SK-N-MC (cell line): ENCODE results near the gene GLG1.

Experiments used
- DNase-seq: peaks from one replicate; pipeline ENCODE4 v3.0.0-alpha.2; 2011; ENCODE audit warnings: low read depth, low spot score
- H3K27ac ChIP-seq: fragments of 200-600 bp; sonication (generic); 2 replicates; pipeline ENCODE4 v1.5.1; 2016; ENCODE audit warnings: mixed run types
- H3K36me3 ChIP-seq: fragments of 200-600 bp; sonication (generic); 2 replicates; pipeline ENCODE4 v1.6.1; 2017; ENCODE audit warnings: antibody characterized with exemption, low read length, mixed read lengths; ENCODE audit not compliant: insufficient read depth
- H3K4me3 ChIP-seq: fragments of 200-600 bp; sonication (generic); 2 replicates; pipeline ENCODE4 v1.5.1; 2016
- H3K9ac ChIP-seq: fragments of 200-600 bp; sonication (generic); 2 replicates; pipeline ENCODE4 v1.8.0; 2017; ENCODE audit warnings: mixed run types, mixed read lengths; ENCODE audit not compliant: insufficient read length
- H3K9me3 ChIP-seq: fragments of 200-600 bp; sonication (generic); 2 replicates; pipeline ENCODE4 v1.6.1; 2017; ENCODE audit warnings: low read depth, mild to moderate bottlenecking, antibody characterized with exemption, low read length, moderate library complexity, mixed read lengths
- EZH2 ChIP-seq: fragments of 200-600 bp; sonication (generic); IDR thresholded peaks from one replicate; pipeline ENCODE4 v1.6.1; 2017; ENCODE audit warnings: antibody characterized with exemption
- FOXP2 ChIP-seq: optimal IDR thresholded peaks from 2 replicates; pipeline ENCODE3; 2011; ENCODE audit warnings: mild to moderate bottlenecking, moderate library complexity; ENCODE audit not compliant: insufficient read depth; ENCODE audit errors: extremely low read length, control extremely low read depth
- POLR2AphosphoS5 ChIP-seq: IDR thresholded peaks from 2 replicates; pipeline ENCODE4 v1.6.1; 2012; ENCODE audit warnings: mild to moderate bottlenecking, low read depth, low read length, borderline replicate concordance

GLG1 gene

DNA sequence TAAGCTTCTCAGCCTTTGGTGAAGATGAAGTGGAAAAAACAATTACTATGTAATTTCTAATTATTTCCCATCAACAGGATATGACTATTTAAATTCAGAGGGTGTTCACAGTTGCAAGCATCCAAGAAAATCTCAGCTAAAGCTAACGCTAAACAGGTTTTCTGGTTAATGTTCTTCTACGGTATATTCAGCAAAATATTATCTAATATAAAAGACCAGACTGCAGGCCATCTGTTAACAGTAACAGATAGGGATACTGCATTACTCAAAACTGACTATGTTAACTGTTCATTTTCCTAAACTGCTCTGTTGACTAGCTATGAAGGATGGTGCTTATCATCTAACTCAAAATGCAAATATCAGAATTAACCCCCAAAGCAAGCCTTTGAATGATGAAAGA is 32.8 kb downstream of the GLG1 start:
- Histone ChIP-seq H3K9me3 (no peaks in the 10 kb centered on the region), H3K27ac (peak overlapping the region; percentile 67), H3K36me3 (no peaks in the 10 kb centered on the region), H3K4me3 (no peak overlapping the region), H3K9ac (no peak overlapping the region)
- no peak for DNase-seq
- TF ChIP-seq POLR2AphosphoS5 (no peak), FOXP2 (no peak), EZH2 (no peak)

DNA sequence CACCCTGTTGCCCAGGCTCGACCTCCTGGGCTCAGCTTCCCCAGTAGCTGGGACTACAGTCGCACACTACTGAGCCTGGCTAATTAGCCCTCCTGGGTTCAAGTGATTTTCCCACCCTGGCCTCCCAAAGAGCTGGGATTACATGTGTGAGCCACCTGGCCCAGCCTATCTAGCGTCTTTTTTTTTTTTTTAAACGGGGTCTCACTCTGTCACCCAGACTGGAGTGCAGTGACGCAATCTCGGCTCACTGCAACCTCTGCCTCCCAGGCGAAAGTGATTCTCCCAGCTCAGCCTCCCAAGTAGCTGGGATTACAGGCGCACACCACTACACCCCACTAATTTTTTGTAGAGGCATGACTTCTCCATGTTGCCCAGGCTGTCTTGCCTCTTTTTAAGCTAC is 33.3 kb downstream of the GLG1 start:
- H3K36me3 ChIP-seq = no peaks in the 10 kb centered on the region
- no peak for DNase-seq
- H3K4me3 ChIP-seq = no peak overlapping the region
- TF ChIP-seq FOXP2 = no peak
- no peak for TF ChIP-seq EZH2
- no peak for TF ChIP-seq POLR2AphosphoS5
- no peak overlapping the region for H3K9ac ChIP-seq
- no peaks in the 10 kb centered on the region for H3K9me3 ChIP-seq
- peak overlapping the region; percentile 67 for H3K27ac ChIP-seq

DNA sequence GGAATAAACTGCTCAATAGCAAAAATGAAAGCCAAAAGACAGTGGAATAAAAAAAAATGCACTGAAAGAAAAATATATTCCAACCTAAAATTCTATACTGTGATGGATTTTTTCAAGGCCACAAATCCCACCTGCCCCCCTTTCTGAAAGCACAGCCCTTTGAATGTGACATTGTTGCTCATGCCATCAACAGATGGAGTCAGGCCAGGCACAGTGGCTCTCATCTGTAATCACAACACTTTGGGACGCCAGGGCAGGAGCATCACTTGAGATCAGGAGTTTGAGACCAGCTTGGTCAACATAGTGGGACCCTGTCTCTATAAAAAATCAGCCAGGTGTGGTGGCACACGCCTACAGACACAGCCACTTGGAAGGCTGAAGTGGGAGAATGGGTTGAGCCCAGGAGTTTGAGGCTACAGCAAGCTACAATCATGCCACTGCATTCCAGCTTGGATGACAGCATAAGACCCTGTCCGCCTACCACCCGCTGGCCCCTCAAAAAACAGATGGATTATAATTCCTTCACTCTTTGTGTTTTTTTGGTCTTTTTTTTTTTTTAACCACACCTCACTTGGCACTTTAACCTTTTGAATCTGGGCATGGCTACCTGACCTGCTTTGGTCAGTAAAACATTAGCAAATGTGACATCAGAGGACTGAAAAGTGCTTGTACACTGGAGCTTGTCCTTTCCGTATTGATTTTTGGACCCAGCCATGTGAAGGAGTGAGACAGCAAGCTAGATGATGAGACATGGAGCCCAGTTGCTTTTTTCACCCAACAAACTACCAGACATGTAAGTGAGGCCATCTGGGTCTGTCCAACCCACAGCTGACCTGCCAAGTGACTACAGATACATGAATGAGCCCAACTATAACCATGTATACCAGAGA is 36.3 kb downstream of the GLG1 start:
- H3K36me3 ChIP-seq = 0 out of 2 replicates have a peak, but pooled peaks cover 2% of the 10 kb centered on the region
- H3K9ac ChIP-seq = no peak overlapping the region
- no peak overlapping the region for H3K4me3 ChIP-seq
- DNase-seq = no peak
- no peak overlapping the region for H3K27ac ChIP-seq
- TF ChIP-seq POLR2AphosphoS5 = no peak
- TF ChIP-seq FOXP2 = no peak
- TF ChIP-seq EZH2 = no peak
- H3K9me3 ChIP-seq = no peaks in the 10 kb centered on the region

DNA sequence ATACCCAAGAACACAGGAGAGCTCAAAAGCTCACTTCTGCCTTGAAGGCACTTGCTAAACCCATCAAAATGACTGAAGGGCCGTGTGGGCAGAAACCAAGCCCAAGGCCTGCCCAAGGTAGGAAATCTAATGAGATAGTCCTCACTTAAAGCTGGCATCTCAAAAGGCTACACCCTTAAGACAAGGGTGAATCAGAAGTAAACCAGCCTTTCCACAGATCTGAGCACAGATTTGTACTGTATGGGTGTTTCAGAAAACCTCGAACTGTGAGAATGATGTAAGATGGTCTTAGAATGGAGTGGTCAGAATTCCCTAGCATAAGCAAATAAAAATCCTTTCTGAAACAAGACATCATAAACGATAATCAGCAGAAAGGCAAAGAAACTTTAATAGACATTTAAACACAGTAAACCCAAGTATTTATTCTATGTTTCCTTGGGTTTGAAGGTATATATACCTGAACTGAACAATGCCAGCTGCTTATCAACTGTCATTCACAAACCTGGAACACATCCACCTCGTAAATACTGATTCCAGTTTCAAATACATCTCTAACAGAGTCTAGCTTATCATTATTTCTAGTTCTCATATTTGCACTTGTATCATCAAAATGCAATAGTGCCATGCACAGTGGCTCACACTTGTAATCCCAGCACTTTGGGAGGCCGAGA is 37.8 kb downstream of the GLG1 start:
- no peak overlapping the region for H3K4me3 ChIP-seq
- H3K9me3 ChIP-seq = no peaks in the 10 kb centered on the region
- TF ChIP-seq FOXP2 (no peak), EZH2 (no peak), POLR2AphosphoS5 (no peak)
- no peak for DNase-seq
- 0 out of 2 replicates have a peak, but pooled peaks cover 2% of the 10 kb centered on the region for H3K36me3 ChIP-seq
- peak overlapping the region; percentile 46 for H3K27ac ChIP-seq
- H3K9ac ChIP-seq = no peak overlapping the region

DNA sequence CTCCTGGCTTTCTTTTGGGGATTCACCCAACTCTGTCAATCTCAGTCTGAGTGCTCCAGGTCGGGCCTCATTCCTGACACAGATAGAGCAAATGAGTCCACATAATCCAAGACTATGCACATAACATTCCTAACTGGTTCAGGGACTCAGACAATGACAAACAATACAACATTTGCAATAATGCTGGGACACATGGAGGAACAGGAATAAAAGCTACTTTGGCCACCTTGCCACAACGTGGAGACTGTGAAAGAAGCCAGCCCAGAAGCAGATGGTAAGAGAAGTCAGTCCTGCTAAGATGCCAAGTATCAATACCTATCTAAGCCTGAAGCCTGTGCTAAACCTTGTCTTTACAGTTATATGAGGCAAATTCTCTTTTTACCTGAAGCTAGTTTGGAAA is 39.0 kb downstream of the GLG1 start:
- peak overlapping the region; percentile 60; the same call in 1 of the 2 replicates for H3K27ac ChIP-seq
- H3K9me3 ChIP-seq = no peaks in the 10 kb centered on the region
- H3K4me3 ChIP-seq = no peak overlapping the region
- DNase-seq = no peak
- no peak overlapping the region for H3K9ac ChIP-seq
- TF ChIP-seq EZH2 (no peak), POLR2AphosphoS5 (no peak), FOXP2 (no peak)
- 0 out of 2 replicates have a peak, but pooled peaks cover 3% of the 10 kb centered on the region for H3K36me3 ChIP-seq

DNA sequence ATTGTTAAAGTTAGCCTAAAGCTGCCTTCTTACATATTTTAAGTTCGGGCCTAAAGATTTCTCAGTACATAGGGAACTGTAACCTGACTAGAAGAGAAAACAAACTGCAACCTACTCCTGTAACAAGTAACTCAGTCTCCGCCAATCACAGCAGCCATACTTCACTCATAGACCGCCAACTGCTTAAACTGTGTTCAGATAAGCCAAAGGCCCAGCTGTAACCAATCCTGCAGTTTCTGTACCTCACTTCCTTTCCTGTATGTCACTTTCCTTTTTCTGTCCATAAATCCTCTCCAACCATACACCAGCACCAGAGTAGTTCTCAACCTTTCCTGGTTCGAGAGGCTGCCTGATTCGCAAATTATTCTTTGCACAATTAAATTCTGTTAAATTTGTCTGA is 41.5 kb downstream of the GLG1 start:
- no peaks in the 10 kb centered on the region for H3K9me3 ChIP-seq
- 0 out of 2 replicates have a peak, but pooled peaks cover 5% of the 10 kb centered on the region for H3K36me3 ChIP-seq
- peak overlapping the region; percentile 78 for H3K27ac ChIP-seq

DNA sequence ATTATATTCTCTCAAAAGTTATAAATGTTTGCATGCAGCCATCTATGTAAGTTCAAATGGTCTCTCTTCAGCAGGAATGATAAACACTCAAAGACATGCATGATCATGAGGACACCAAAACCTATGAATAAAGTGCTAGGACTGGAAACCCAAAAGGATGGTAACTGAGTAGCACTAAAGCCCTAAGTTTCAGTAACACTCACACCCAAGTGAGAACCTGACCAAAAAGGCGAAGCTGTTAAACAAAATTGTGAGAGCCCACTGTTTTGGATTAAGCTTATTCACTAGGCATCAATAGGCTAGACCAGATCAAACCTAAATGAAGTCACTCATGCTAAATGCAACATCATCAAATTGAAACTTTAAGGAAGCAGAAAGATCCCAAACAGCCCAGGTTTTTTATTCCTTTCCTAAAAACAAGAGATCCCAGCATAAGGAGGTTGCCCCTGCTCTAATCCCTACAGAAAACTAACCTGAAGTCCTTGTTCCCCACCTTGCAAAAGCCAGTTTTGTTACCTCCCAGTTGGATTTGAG is 42.4 kb downstream of the GLG1 start:
- Histone ChIP-seq H3K27ac (peak overlapping the region; percentile 68), H3K36me3 (0 out of 2 replicates have a peak, but pooled peaks cover 5% of the 10 kb centered on the region), H3K4me3 (no peak overlapping the region), H3K9ac (no peak overlapping the region), H3K9me3 (no peaks in the 10 kb centered on the region)
- TF ChIP-seq FOXP2 (no peak), POLR2AphosphoS5 (no peak), EZH2 (no peak)
- DNase-seq = no peak

More for the DNA sequence above, 41.5 kb downstream of the GLG1 start:
- Histone ChIP-seq H3K9ac (no peak overlapping the region), H3K4me3 (no peak overlapping the region)
- DNase-seq = no peak
- TF ChIP-seq POLR2AphosphoS5 = no peak
- no peak for TF ChIP-seq EZH2
- TF ChIP-seq FOXP2 = no peak

DNA sequence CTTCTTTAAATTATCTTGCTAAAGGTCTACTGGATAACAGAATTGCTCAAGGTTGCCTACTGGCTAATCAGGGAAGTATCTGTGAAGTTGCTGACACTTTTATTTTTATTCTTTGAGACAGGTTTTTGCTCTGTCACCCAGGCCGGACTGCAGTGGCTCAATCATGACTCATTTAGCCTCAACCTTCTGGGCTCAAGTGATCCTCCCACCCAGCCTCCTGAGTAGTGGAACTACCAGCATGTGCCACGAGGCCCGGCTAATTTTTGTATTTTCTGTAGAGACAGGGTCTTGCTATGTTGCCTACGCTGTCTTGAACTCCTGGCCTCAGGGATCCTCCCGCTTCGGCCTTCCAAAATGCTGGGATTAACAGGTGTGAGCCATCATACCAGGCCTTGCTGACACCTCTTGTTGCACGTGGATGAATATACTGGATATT is 43.1 kb downstream of the GLG1 start:
- Histone ChIP-seq H3K4me3 (no peak overlapping the region), H3K9me3 (no peaks in the 10 kb centered on the region), H3K27ac (0 out of 2 replicates have a peak overlapping the region, but pooled peaks have one; percentile 68), H3K36me3 (0 out of 2 replicates have a peak, but pooled peaks cover 5% of the 10 kb centered on the region), H3K9ac (no peak overlapping the region)
- TF ChIP-seq POLR2AphosphoS5 (no peak), FOXP2 (no peak), EZH2 (no peak)
- DNase-seq = no peak
